Cardiac fibroblast (primary cell): ENCODE measurements around the gene ASB2.

Experiments used
- DNase-seq, 2 donors: peaks; one replicate each; pipeline versions ENCODE4 v3.0.0 to v3.0.0-alpha.2; 2010; ENCODE audit warnings: low read depth in 2 of 2
- H3K4me3 ChIP-seq, 2 donors: replicated peaks in 1 of 2; 1 replicate in 1 of 2; 2 replicates in 1 of 2; pipeline ENCODE4 v1.5.1; 2011; ENCODE audit warnings: low read depth in 2 of 2, low read length in 2 of 2, mild to moderate bottlenecking in 2 of 2, moderate library complexity in 1 of 2
- TF ChIP-seq, protein P1 (sequence below): IDR thresholded peaks from one replicate; pipeline ENCODE4 v1.5.1; 2011; ENCODE audit warnings: low read depth, mild to moderate bottlenecking, low read length, inconsistent platforms

The ASB2 gene

DNA sequence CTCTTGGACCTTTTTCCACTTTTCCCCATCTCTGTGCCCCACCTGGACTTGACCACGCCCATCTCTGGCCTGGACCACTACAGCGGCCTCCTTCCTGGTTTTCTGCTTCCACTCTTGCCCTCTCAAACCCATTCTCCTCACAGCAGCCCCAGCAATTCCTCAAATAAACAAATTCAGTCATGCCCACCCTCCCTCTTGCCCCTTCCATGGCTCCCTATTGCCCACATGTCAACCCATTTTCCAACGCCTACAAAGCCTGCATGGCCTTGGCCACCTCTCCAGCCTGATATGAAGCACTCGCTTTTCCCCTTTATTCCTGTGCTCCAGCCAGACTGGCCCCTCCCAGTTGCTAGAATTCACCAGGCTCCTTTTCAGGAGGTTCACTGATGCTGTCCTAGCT lies 43.9 kb upstream of the ASB2 start:
- TF ChIP-seq, protein P1, sequence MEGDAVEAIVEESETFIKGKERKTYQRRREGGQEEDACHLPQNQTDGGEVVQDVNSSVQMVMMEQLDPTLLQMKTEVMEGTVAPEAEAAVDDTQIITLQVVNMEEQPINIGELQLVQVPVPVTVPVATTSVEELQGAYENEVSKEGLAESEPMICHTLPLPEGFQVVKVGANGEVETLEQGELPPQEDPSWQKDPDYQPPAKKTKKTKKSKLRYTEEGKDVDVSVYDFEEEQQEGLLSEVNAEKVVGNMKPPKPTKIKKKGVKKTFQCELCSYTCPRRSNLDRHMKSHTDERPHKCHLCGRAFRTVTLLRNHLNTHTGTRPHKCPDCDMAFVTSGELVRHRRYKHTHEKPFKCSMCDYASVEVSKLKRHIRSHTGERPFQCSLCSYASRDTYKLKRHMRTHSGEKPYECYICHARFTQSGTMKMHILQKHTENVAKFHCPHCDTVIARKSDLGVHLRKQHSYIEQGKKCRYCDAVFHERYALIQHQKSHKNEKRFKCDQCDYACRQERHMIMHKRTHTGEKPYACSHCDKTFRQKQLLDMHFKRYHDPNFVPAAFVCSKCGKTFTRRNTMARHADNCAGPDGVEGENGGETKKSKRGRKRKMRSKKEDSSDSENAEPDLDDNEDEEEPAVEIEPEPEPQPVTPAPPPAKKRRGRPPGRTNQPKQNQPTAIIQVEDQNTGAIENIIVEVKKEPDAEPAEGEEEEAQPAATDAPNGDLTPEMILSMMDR, result no peak
- no peak for DNase-seq
- H3K4me3 ChIP-seq, result no peak overlapping the region

DNA sequence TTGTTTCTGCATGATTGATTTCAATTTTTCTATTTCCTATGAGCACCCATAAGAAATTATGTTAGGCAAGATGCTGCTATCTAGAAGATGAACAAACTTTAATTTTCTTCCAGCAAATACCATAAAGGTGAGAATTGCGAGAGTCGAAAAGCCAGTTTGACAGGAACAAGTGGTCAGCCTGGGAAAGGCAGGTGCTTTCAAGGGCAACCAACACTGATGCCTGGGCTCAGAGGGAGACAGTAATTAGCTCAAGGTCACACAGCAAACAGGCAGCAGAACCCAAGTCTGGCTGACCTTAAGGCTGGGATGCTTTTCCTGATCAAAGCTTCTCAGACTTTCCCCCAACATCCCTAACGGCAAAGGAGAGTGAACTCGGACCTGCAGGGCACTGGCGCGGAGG lies 43.0 kb upstream of the ASB2 start:
- no peak for DNase-seq
- no peak overlapping the region for H3K4me3 ChIP-seq
- TF ChIP-seq, protein P1, result no peak

DNA sequence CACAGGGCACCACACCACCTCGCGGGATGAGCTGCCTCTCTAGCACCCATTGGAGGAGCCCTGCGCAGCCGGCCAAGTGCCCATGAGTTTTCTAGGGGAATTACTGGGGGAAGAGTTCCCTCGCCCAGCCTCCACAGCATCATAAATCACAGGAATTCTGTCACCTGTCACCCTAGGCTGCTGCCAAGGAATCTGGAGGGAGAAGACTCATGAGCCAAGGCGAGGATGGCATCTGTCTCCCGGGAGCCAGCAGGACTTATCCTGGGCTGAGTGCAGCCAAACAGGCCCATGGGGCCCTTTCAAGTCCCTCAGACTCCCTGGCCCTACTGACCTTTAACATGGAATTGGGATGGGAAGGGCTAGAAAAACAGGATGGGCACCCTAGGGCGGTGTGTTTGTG lies 41.9 kb upstream of the ASB2 start:
- TF ChIP-seq, protein P1, result no peak
- H3K4me3 ChIP-seq, result no peak overlapping the region
- no peak for DNase-seq

GRCh38 chr14:94016446-94016976 lies 40.1 kb upstream of the ASB2 start:
- no peak overlapping the region for H3K4me3 ChIP-seq
- TF ChIP-seq, protein P1, result no peak
- no peak for DNase-seq

- TF ChIP-seq, protein P1, result no peak
- DNase-seq, result no peak
- H3K4me3 ChIP-seq, result no peak overlapping the region
These were observed 38.9 kb upstream of the ASB2 start for GRCh38 chr14:94015223-94015622.

DNA sequence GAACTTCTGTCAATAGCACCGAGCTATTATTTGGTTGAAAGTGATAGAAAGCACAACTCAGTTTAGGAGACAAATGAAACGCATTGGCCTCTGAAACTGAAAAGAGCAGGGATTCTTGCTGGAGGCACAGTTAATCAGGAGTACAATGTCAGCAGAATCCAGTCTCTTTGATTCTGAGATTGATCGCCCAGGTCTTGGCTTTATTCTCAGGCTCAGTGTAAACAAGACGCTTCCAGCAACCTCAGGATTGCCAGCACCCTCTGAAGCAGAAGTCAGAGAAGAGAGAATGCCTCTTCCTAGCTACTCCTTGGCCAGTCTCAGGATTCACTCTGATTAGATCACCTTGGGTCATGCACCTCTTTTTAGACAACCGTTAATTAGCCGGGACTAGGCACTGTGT lies 38.0 kb upstream of the ASB2 start:
- TF ChIP-seq, protein P1, result no peak
- H3K4me3 ChIP-seq, result no peak overlapping the region
- DNase-seq, result no peak

- TF ChIP-seq, protein P1, result no peak
- no peak overlapping the region for H3K4me3 ChIP-seq
- peak in 1 of 2 donors; percentile 10 for DNase-seq
These were observed 35.4 kb upstream of the ASB2 start for GRCh38 chr14:94011795-94012194.
